K562 treated with DMSO at 1 percent for 24 hours (cell line): ENCODE measurements around the gene TGM3. TPM values are rescaled to one million over a fixed set of nuclear protein-coding genes. Genes with fewer than 3 reads are reported as not detected.

Experiments
- total RNA-seq: library from RNA; unstranded; fragments of 300-600 nt; gene quantifications from 2 replicates; pipeline ENCODE4 v1.2.3, GENCODE V29; 2022; ENCODE audit warnings: low read depth; ENCODE audit not compliant: insufficient read depth

Gene TGM3, protein sequence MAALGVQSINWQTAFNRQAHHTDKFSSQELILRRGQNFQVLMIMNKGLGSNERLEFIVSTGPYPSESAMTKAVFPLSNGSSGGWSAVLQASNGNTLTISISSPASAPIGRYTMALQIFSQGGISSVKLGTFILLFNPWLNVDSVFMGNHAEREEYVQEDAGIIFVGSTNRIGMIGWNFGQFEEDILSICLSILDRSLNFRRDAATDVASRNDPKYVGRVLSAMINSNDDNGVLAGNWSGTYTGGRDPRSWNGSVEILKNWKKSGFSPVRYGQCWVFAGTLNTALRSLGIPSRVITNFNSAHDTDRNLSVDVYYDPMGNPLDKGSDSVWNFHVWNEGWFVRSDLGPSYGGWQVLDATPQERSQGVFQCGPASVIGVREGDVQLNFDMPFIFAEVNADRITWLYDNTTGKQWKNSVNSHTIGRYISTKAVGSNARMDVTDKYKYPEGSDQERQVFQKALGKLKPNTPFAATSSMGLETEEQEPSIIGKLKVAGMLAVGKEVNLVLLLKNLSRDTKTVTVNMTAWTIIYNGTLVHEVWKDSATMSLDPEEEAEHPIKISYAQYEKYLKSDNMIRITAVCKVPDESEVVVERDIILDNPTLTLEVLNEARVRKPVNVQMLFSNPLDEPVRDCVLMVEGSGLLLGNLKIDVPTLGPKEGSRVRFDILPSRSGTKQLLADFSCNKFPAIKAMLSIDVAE
- total RNA-seq, result 0.15 TPM in 1 of 2 replicates, not detected in the other

DNA sequence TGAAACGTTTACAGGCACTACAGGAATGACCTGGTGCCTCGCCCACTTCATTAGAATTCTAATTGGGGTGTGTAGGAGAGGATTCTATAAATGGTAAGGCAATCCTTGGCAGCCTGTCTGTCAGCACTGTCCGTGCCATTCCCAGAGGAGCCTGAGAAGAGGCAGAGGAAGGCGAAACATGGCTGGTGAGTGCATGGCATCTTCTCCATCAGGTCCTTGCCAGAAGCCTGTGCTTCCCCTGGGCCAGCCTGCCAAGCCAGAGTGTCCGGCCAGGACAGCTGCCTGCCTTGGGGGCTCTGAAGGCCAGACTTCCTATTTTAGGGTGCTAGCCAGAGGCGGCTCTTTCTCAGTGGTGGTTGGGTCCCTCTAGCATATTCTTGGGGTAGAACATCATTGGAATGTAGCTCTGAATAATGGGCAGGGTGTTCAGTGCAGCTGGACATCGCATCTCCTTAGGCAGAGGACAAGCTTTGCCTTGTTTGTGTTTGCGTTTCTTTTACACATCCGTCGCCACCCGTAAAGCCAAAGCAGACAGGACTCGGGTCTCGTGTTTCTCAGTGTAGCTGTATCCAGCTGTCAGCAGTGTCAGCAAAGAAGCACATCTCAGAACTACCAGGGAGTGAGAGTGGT, at the start of gene TGM3:
TSS of gene TGM3 (plus strand) at position 116 of the 630 bp plus-strand sequence. CDS start at position 179, 63 bp downstream.

DNA sequence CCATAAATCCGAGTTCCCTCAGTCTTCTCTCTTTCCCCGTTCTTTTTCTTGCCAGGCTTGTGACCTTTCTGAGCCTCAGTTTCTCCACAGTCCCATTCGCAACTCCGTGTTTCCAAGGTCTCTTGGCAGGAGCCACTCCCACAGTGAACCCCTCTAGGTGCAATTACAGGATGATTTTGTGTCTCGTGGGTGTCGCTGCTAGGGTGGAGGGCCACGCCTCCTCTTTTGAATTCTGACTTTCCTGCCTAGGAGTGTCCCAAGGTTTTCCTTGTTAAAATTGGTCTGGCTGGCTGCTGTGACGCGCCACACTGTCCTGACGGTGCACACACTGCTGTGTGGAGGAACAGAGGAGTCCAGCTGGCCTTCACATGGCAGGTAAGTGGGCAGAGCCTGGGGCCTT, 84.8 kb downstream of the TGM3 start, which contains the start of gene TGM6:
TSS of gene TGM6 (plus strand) at position 301 of the 400 bp plus-strand sequence. CDS start at position 369, 68 bp downstream.

Other genes with a start within 250 kb of the TGM3 start
- gene STK35, start 194.2 kb upstream of the TGM3 start, total RNA-seq, result 7.9 and 8.4 TPM in 2 replicates
- gene TGM6, start 84.9 kb downstream of the TGM3 start, total RNA-seq, result not detected in 2 replicates
- 487 and 503 TPM in 2 replicates for gene SNRPB, start 174.8 kb downstream of the TGM3 start, total RNA-seq
- 1.9 and 2.5 TPM in 2 replicates for gene ZNF343, start 212.9 kb downstream of the TGM3 start, total RNA-seq
- not detected in 2 replicates for gene TMC2, start 240.6 kb downstream of the TGM3 start, total RNA-seq